GM19023 (cell line): ENCODE data around the gene LTO1.

Source experiments
- ATAC-seq: cut with Tn5 transposase; IDR thresholded peaks from one replicate; pipeline ENCODE4 v1.9.1; 2021; ENCODE audit warnings: mild to moderate bottlenecking, moderate library complexity; ENCODE audit not compliant: unreplicated experiment

LTO1 gene

GRCh38 chr11:69658626-69659450 is 16.3 kb downstream of the LTO1 start:
- no peak for ATAC-seq

DNA sequence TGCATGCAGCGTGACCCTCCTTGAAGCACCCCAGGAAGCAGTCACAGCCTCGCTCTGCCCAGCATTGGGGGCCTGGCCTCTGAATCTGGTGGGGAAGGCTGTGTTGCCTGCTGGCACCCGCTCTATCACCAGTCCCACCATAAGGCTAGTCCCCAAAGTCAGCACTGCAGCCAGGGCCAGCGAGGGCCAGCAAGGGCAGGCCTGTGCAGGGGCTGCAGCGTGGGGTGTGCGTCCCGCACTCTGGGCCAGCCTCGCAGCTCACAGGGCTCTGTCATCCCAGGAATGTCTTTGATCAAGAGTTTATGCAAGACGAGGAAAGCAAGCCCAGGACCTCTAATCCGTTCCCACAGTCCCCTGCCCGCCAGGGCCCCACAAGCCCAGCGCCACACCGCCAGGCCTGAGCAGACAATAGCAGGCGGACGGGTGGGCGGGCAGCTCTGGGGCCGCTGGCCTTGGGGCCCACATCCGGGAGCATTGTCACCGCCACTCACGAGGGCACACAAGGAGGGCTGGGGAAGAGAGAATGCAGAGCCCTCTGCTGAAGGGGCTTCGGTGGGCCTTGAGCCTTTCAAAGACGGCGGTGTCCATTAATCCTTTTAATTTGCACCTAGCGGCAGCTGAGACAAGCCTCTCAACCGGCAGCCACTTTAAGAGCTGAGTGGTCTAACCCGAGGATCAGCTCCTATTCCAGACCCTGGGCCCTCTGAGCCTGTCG is 17.1 kb downstream of the LTO1 start:
- no peak for ATAC-seq

- no peak for ATAC-seq
Observed at GRCh38 chr11:69657456-69657910, 17.7 kb downstream of the LTO1 start.

- no peak for ATAC-seq
Observed at GRCh38 chr11:69656536-69657455, 18.4 kb downstream of the LTO1 start.

- ATAC-seq = no peak
Observed at GRCh38 chr11:69655479-69656428, 19.4 kb downstream of the LTO1 start.

- ATAC-seq = no peak
Observed at GRCh38 chr11:69654660-69655478, 20.3 kb downstream of the LTO1 start.

GRCh38 chr11:69654001-69654659 is 21.0 kb downstream of the LTO1 start:
- ATAC-seq = no peak

DNA sequence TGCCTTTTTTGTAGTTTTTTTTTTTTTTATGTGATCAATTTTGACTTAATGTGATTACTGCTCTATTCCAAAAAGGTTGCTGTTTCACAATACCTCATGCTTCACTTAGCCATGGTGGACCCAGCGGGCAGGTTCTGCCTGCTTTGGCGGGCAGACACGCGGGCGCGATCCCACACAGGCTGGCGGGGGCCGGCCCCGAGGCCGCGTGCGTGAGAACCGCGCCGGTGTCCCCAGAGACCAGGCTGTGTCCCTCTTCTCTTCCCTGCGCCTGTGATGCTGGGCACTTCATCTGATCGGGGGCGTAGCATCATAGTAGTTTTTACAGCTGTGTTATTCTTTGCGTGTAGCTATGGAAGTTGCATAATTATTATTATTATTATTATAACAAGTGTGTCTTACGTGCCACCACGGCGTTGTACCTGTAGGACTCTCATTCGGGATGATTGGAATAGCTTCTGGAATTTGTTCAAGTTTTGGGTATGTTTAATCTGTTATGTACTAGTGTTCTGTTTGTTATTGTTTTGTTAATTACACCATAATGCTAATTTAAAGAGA is 21.7 kb downstream of the LTO1 start:
- no peak for ATAC-seq

DNA sequence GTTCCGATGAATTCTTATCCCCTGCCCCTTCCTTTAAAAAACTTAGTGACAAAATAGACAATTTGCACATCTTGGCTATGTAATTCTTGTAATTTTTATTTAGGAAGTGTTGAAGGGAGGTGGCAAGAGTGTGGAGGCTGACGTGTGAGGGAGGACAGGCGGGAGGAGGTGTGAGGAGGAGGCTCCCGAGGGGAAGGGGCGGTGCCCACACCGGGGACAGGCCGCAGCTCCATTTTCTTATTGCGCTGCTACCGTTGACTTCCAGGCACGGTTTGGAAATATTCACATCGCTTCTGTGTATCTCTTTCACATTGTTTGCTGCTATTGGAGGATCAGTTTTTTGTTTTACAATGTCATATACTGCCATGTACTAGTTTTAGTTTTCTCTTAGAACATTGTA is 22.2 kb downstream of the LTO1 start:
- ATAC-seq = no peak

GRCh38 chr11:69651834-69652620 is 23.1 kb downstream of the LTO1 start:
- ATAC-seq = no peak

DNA sequence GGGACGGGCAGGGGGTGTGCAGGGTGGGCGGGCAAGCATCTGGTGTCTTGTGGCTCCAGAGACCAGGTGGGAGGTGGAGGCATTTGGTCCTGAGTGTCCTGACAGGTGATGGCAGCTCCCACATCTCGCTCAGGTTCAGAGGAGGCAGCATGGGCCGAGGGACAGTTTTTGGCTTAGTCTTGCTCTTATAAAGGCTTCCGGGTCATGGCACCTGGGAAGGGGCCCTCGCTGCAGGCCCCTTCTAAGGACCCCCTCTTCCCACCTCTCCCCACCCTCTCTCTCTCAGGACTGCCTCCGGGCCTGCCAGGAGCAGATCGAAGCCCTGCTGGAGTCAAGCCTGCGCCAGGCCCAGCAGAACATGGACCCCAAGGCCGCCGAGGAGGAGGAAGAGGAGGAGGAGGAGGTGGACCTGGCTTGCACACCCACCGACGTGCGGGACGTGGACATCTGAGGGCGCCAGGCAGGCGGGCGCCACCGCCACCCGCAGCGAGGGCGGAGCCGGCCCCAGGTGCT is 24.3 kb downstream of the LTO1 start:
- ATAC-seq = no peak

DNA sequence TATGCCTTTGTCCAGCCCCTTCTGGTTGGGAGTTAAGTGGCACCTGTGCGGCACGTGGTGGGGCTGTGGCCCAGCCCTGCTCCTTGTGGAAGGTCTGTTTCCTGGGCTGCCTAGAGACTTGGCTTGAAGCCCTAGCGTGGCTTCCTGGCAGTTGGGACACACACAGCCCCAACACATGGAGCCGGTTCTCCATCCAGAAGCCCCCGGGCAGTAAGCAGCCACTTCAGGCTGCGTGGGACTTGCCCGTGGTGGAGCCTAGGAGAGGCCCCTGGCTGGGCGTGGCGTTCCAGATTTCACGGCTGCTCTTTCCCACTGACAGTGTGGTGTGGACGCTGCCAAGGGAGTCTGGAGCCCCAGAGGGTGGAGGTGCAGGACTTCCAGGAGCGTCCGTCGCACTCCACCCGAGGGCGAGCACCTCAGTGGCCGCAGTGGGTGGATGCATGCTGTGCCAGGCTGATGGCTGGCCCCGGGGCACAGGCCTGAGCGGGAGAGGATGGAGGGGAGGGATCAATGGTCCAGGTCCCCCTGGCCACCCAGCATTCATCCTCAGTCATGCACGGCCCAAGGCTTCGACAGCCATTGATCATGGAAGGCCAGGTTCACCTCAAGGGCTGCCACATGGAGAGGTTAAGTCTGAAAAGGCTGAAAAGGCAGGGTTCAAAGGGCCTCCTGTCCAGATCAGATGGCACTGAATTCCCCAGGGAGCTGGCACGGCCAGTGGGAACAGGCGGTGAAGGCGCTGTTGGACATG is 24.9 kb downstream of the LTO1 start:
- ATAC-seq = no peak

GRCh38 chr11:69649576-69649900 is 25.6 kb downstream of the LTO1 start:
- no peak for ATAC-seq

DNA sequence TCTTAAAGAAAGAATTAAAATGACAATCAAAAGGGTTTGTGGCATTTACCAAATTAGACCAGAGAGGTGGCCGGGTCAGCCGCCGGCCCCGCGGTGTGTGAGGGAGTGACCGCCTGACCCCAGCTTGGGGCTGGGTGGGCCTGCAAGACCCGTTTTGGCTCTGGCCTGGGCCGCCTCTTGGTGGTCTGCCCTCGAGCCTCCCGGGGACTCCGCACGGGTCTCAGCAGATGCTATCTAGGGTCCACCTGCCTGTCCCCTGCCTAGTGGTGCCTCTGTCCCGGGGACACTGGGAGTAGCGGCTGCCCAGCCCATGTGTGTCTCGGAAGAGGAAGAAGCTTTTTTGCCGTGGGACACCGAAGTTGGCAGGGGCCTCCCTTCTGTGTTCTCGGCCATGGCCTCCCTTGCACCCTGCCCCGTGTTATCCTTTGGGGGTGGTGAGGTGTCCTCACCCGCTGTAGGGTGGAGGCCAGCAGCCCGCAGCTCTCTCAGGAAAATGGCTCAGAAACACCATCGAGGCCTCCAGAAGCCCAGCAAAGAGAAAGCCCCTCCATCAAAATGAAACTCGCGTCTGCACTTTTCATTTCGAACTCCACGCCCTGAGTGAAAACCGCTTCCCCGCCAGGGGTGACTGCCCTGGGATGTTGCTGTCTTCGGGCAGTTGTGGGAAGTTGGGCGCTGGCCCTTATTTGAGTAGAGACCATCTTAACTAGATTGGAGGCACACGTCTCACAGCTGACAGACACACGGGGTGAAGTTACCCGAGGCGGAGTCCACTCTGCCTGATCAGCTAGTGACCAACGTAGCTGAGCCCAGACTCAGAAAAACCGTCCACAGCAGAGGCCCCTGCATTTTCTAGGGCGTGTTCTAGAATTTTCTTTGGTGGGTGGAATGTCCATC is 26.2 kb downstream of the LTO1 start:
- ATAC-seq = no peak

DNA sequence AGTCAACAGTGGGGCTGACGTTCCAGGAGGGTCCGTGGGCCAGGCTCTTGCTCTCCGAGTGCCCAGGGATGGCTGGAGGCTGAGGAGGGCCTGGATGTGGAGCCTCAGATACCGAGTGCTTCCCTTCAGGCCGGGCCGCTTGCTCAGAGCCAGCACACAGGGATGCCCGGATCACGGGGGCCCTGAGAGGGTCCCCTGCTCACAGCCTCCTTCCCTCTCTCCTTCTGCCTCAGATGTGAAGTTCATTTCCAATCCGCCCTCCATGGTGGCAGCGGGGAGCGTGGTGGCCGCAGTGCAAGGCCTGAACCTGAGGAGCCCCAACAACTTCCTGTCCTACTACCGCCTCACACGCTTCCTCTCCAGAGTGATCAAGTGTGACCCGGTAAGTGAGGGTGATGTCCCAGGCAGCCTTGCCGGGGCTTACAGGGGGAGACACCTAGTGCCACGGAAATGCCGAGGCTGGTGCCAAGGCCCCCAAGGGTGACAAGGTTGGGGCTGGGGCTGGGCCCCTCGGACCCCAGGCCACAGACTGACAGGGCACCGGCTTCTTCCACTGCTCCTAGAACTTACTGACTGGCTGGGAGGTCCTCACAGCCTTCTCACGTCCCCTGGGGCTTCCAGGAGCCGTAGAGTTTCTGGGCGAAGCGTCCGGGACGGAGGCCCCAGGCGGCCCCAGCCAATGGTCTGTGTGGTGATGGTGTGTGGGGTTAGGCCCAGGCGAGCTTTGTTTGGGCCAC is 27.2 kb downstream of the LTO1 start:
- no peak for ATAC-seq
